ENCODE measurements around the gene WDR44.
A peak's percentile ranks its signal among the peaks of the same experiment; 100 is the strongest.
"Not testable (repeated sequence)": the region's sequence is repeated elsewhere in the genome, so short reads cannot be mapped to it uniquely, and the experiment has no call there.

Gene WDR44, protein sequence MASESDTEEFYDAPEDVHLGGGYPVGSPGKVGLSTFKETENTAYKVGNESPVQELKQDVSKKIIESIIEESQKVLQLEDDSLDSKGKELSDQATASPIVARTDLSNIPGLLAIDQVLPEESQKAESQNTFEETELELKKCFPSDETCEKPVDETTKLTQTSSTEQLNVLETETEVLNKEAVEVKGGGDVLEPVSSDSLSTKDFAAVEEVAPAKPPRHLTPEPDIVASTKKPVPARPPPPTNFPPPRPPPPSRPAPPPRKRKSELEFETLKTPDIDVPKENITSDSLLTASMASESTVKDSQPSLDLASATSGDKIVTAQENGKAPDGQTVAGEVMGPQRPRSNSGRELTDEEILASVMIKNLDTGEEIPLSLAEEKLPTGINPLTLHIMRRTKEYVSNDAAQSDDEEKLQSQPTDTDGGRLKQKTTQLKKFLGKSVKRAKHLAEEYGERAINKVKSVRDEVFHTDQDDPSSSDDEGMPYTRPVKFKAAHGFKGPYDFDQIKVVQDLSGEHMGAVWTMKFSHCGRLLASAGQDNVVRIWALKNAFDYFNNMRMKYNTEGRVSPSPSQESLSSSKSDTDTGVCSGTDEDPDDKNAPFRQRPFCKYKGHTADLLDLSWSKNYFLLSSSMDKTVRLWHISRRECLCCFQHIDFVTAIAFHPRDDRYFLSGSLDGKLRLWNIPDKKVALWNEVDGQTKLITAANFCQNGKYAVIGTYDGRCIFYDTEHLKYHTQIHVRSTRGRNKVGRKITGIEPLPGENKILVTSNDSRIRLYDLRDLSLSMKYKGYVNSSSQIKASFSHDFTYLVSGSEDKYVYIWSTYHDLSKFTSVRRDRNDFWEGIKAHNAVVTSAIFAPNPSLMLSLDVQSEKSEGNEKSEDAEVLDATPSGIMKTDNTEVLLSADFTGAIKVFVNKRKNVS

DNA sequence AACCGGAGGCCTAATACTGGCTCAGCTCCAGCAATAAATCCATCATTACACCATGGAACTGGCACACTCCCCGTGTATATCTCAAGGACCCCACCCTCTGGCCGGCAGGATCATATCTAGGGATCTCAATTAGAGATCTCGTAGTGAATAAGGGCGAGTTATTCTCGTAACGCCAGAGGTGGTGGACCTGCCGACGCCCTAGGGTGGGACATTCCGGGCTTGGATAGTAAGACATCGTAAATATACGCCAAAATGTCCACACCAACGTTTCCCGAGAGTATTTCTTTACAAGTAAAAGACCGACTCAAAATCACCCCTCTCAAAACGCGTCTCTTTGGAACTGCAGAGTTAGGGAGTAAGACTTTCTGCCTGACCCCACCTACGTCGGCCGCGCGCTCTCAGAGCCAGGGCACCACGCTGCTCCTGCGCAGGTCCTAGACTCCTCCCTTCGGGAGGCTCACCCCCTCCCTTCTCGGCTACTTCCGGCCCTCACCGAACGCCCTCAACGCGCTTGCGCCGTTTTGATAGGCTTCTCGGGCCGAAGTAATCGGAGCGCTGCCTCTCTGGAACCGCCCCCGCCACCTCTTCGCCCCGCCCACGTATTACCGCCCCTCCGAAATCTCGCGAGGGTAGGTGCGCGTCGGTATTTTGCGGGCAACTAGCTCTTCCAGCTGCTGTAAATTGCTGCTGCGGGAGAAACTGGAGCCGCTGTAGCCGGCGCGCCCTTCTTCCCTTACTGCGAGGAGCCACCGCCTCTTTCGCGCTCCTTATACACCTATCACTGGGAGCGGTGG is at the start of gene WDR44:
Gene WDR44 (plus strand): TSS at position 643 of the 794 bp plus-strand sequence. CDS start 398 bp downstream, outside the sequence.
- peak; percentile 89 for DNase-seq

DNA sequence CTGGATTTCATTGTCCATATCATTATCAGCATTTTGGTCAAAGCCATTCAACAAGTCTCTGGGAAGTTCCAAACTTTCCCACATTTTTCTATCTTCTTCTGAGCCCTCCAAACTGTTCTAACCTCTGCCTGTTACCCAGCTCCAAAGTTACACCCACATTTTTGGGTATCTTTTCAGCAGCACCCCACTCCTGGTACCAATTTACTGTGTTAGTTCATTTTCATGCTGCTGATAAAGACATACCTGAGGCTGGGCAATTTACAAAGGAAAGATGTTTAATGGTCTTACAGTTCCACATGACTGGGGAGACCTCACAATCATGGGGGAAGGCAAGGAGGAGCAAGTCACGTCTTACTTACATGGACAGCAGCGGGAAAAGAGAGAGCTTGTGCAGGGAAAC is 40.1 kb upstream of the WDR44 start:
- not testable (repeated sequence) for DNase-seq

DNA sequence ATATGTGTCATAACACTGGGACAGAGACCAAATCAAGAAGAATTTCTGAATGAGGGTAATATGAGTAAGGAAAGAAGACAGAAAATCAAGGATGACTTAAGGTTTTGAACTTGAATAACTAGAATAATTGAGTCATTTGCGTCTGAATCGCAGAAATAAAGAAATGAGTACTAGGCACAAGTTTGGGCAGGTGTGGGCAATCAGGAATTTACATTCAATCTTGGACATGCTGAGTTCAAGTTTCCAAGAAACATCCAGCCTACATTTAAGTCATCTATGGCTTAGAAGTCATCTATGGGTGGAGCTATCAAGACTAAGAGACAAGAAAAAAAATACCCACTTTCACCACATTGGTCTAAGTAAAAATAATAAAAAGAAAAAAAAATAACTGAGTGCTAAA is 30.4 kb upstream of the WDR44 start:
- DNase-seq: no peak

DNA sequence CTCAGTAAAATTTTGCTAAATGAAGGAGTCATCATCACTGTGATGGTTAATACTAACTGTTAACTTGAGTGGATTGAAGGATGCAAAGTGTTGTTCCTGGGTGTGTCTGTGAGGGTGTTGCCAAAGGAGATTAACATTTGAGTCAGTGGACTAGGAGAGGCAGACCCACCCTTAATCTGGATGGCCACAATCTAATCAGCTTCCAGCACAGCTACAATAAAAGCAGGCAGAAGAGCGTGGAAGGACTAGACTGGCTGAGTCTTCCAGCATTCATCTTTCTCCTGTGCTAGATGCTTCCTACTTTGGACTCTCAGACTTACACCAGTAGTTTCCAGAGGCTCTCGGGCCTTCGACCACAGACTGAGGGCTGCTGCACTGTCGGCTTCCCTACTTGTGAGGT is 21.3 kb upstream of the WDR44 start:
- DNase-seq: no peak

DNA sequence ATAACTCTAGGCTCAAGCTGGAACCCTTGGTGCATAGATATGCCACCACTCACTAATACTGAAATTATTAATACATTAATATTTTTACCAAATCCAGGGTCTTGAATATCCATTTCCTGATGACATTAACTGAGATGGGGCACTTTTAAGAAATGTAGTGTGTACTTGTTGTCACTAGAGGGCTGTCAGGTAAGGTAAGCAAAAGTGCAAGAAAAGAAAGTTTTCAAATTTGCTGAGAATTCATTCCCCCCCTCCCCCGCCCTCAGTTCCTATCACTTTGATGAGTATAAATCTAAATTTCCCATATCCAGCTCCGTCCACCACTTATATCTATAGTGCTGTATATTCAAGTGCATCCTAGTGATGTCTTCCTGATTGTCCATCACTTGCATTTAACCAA is 20.5 kb upstream of the WDR44 start:
- DNase-seq: no peak

DNA sequence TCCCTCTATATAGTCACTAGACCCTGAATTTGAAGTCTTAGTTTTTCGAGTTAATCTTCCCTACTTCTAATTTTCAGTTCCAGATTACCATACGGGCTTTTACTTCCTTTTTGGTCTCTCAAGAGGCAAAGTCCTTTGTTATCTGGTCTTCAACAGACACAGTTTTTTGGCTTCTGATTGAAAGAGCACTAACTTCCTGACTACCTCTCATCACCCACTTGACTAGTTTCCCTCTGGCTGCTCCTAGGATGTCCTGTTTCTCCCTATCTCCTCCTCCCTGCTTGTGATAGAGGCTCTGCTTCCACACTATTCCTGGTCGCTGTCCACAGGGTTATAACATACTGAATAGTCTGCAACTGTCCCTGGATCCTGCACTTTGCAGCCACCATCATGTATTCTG is 16.7 kb upstream of the WDR44 start:
- DNase-seq: no peak

DNA sequence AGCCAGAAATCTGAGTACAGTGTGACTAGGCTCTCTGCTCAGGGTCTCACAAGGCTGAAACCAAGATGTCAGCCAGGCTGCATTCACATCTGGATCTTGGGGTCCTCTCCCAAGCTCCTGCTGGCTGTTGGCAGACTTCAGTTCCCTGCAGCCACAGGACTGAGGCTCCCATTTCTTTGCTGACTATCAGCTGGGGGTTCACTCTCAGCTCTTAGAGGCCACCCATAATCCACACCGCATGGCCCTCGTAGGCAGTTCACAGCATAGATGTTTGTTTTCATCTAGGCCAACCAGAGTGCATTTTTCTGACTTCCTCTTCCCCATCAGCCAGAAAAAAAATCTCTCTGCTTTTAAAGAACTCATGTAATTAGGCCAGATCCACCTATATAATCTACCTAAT is 8.2 kb upstream of the WDR44 start:
- no peak for DNase-seq

DNA sequence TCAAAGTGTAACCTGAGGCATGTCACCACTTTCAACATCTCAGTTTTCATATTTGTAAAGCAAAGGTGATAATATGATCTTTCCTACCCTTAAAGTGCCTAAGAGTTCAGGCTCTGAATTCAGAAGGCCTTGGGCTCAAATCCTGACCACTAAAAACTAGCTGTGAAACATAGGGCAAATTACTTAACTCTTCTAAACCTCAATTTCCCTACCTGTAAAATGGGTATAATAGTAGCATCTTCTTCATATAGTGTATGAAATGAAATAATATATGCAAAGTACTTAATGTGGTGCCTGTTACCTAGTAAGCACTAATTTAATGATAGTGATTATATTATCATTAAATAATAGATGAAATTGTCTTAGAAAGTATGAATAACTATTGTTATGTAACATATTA is 7.0 kb upstream of the WDR44 start:
- no peak for DNase-seq

DNA sequence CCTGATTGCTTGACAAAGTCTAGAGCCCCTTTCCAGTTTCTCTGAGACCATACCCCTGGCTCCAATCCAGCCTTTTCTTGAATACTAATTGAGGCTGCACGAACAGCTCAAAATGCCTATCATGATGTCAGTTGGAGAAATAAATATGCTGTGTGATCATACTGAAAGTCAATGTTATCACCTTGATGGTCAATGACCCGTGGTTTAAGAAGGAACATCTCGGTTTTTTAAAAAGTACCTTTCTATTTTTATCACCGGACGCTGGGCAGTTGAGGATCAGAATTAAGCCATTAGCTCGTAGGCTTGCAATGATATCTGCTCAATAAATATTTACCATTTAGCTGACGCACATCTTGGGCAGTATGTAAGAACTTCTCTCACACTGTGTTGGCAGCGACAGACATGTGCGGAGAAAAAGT is 852 bp upstream of the WDR44 start:
- DNase-seq: no peak

DNA sequence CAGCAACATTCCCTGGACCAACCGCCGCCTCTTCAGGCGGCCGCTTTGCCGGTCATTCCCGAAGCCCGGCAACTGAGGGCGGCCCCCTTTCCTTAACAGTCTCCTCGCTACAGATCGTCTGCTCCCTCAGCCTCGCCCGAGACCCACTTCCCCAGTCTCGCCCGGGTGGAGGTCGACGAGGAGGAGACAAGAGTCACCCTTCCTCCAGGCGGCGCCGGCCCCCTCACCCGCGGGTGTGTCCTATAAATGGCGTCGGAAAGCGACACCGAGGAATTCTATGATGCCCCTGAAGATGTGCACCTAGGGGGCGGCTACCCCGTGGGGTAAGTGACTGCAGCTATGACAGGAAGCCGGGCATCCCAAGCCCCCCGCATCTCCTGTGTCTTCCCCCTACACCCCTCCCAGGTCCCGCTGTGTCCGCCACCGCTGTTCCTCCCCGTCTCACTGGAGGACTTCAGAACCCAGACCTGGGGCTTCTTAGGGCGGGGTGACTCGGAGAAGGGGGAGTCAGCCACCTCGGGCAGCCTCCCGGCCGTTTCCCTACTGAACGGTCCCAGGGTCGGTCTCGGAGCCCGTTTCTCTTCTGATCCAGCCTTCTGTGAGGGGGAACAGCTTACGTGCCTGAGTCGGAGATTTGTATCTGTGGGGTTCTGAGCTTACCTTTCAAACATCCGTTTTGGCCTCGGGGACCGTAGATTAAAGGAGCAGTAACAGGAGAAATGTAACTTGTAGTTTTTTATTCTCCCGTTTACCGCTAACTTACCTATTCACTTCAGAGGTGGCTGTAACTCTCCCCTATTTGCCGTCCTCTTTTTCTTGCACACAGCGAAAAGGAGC is 570 bp downstream of the WDR44 start:
- DNase-seq: peak; percentile 29

DNA sequence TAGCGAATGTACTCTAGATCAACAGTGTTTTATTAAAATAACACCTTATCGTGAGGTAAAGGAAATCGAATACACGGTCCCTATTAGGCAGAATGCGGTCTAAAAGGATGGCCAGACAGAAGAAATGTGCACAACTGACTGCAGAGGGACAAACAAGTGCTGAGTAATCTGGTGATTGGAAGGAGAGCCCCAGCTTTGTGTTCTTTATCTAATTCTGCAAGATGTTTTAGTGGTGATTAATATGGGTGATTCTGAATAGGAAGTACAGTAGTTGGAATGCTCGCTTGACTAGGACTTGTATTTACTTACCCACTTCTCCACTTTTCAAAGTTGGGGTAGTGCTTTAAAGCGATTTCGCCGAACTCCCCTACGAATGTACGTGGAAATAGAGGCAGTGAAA is 1.2 kb downstream of the WDR44 start:
- no peak for DNase-seq

DNA sequence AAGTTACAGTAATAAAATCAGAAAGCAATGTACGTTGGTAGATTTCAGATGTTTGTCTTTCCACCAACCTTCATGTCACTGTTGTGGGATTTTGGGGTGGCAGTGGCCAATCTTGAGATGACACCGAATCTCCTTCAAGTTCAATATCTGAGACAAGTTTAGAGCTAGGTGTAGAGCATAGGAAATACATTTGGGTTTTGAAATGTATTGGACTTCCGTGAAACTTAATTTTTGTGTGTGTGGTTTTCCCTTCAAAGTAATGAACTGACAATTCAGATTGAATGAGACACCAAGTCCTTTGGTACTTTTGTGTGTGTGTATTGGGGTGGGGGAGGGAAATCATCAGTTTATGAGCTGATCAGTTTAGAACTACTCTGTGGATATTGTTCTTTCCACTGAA is 1.8 kb downstream of the WDR44 start:
- no peak for DNase-seq

DNA sequence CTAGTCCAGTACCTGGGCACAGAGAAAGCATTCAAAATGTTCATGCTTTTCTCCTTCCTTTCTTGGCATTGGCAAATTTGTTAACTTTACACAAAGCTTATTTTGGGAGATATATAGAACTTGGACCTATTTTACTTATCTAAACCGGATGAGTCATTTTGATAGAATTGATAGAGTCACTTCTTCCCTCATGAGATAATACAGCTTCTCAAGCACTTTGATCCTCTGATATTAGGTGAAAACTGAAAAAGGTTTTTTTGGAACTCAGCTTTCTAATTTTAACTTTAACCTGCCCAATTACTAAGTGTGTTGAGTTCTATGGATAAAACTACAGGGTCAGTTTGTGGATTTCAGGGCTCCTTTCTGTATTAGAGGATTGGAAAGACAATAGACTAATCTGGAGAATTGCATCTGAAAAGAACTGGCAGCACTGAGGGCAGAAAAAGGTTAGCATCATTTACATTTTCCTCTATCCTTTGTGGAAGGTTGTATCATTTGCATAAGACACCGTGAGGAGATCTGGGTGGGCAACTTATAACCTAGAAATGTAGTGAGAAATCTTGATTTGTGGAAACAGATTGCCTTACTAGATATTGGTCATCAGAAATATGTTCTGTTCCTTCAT is 2.4 kb downstream of the WDR44 start:
- no peak for DNase-seq

DNA sequence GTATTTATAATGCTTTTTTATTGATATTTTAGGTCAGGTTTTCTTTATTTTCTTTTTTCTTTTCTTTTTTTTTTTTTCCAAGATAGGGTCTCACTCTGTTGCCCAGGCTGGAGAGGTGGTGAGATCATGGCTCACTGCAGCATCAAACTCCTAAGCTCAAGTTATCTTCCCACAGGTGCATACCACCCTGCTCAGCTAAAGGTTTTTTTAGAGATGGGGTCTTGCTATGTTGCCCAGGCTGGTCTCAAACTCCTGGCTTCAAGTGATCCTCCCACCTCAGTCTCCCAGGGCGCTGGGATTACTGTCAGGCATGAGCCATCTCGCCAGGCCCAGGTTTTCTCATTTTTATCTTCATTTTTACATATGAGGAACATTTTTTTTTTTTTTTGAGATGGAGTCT is 3.3 kb downstream of the WDR44 start:
- DNase-seq: no peak

DNA sequence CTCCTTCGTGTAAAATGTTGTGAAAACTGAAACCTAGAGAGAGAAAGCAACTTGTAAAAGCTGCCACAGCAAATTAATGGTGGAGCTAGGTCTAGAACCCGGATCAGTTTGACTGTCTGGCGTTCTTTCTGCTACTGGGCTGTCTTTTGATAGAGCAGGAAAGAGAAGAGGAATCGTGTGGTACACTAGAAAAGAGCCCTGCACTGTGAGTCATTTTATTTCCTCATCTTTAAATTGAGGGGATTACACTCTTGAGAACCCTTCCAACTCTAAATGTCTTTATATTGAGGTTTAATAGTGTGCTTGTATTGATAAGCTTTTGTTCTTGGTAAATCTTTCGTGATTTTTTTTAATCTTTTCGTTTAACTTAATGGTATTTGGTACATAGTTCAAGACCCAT is 4.3 kb downstream of the WDR44 start:
- DNase-seq: no peak

DNA sequence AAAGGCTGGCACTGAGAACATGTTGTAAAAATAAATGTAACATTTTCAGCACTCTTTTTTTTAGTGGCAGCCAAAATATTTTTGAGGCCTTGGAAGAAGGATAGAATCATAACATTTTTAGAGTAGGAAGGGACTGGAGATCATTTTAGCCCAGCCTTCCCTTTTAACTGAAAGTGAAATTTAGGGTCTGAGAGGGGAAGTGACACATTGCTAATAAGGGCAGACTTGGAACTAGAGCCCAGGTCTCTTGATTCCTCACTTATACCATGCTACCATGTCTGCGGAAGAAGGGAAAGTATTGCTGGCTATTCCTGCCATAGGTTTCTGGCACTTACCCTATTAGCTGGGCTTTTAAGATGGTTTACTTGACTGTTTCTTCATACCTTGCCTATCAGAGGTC is 4.8 kb downstream of the WDR44 start:
- no peak for DNase-seq

DNA sequence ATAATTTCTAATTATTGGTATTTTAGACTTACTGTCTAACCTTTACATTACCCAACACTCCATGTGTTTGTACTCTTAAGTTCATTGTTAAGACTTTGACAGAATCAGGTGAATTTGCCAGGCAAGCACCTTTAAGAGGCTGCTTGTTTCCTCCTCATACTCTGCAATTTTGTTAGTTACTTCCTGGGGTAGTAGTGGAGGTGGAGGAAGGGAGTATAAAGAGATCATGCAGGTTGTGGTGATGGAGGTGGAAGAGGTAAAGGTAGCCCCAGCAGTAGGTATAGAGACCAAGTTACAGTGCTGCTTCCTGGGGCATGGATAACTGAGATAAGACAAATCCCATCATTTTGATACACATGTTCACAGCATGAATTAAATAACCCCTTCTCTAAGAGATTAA is 6.7 kb downstream of the WDR44 start:
- no peak for DNase-seq

DNA sequence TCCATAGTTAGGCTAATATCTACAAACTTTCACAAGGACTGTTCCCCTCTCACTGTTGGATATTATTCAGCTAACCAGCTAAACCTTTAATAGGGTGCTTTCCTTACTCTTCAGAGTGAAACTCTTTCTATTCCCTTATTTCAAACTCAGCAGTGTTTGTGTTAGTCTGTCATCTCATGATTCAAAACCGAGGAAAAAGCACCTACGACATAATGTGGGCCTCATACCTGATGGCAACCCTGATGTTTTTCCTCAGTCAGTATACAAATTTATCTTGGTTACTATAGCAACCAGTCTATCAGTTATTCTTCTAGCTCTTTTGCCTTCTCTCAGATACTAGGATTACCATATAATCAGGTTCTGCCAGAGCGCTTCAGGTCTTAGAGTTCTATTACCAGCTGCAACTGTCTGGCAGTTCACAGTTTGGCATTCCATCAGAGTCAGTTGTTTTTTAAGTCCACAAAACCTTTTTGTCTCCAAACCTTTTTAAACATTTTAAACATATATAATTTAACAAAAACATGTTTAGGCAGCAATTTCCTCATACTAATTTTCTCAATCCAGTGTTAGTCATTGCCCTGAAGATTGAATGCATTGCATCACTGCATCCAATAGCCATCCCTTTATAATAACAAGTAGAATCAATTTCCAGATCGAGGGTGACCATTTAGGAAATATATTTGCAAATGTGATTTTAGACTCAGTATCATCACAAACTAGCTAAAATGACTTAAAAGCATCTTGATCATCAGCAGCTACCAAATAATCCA is 7.4 kb downstream of the WDR44 start:
- DNase-seq: no peak

DNA sequence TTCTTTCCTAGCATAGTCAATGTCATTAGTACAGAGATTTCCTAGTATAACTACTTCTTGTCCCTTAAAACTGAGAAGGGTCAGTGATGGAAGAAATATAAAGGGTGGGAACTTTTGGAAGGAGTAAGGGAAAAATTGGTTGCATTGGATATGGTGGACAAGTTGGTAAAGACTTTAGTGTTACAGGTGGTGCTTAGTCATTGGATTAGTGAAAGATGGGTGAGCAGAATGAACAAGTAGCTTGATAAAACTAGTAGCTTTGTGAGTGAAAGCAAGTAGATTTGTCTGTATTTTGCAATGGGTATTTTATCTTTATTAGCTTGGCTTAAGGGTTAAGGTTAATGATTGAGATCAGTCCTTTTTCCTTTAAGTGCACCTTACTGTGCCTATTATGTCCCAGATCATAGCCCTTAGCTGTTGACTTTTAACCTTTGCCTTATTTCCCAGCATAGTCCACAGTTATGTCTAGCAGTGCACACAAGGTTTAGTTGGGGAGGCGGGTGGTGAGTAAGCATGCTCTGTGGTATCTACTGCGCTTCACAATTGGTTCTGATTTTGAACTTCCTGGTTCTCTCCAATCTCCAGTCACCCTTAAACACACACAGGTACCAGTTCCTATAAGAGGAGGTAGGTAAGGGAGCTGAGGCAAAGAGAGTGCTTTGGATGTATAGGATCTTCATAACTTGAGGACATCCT is 9.5 kb downstream of the WDR44 start:
- DNase-seq: no peak

DNA sequence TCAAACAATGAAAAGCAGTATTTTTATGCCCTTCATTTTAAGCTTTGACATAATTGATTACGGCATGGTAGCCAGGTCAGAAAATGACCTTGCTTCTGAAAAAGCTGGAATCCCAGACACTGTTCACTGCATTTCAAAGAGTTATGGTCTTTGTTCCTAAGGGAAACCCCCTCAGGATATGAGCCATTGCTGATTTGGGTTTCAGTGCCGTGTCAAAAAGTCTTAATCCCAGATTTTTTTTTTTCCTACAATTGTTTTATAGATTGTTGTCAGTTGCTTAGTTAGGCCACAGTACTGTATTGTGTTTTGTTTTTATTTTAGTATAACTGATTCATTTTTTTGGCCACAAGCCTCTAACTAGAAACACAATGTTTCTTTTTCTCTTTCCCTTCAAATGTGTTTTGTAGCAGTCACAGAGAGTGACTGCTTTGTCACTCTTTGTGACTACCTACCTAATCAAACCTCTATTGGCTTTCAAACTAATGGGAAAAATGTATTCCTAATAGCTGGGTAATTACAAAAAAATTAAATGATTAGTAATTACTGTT is 10.3 kb downstream of the WDR44 start:
- DNase-seq: no peak

Measured in activated CD4-positive, alpha-beta T cell treated with anti-CD3 and anti-CD28 coated beads for 1 hour (primary cell).